ENCODE data around the gene MRPS18A.
A peak's percentile ranks its signal among the peaks of the same experiment; 100 is the strongest.

MRPS18A gene

GRCh38 chr6:43676962-43677606, 10.5 kb downstream of the MRPS18A start:
- no peak overlapping the region for H3K4me3 ChIP-seq
- TF ChIP-seq CTCF (IDR thresholded peaks at IDR 0.05), result no peak
- no peak for DNase-seq (ENCODE audit: low spot score)

DNA sequence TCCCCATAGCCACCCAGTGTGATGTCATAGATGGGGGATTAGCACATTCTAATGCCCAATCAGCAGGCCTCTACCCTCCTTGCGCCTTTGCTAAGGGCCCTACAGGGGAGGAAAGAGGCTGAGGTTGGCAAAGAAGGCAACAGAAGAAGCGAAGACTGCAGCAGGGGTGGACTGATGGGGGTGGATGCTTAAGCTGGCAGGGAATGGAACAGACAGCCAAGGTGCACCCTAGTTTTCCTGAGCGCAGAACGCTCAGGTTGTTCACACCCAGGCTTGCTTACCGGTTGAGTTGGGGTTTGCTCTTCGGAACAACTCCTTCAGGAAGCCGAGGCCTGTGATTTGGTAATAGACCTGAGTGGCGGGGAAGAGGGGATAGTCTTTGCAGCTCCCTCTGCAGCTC, 12.7 kb downstream of the MRPS18A start:
- H3K27ac ChIP-seq, result no peak overlapping the region
- H3K4me3 ChIP-seq, result no peak overlapping the region
- DNase-seq (ENCODE audit: low spot score), result no peak
- no peak for TF ChIP-seq CTCF (IDR thresholded peaks at IDR 0.05)

More at GRCh38 chr6:43676962-43677606, 10.5 kb downstream of the MRPS18A start:
- no peak overlapping the region for H3K27ac ChIP-seq

GRCh38 chr6:43674291-43674690, 13.3 kb downstream of the MRPS18A start:
- no peak for TF ChIP-seq CTCF (IDR thresholded peaks at IDR 0.05)
- no peak overlapping the region for H3K4me3 ChIP-seq
- H3K27ac ChIP-seq, result no peak overlapping the region
- no peak for DNase-seq (ENCODE audit: low spot score)

GRCh38 chr6:43673444-43674084, 14.0 kb downstream of the MRPS18A start:
- Histone ChIP-seq H3K27ac (peak overlapping the region in 1 of 2 donors; percentile 51), H3K4me3 (no peak overlapping the region)
- DNase-seq (ENCODE audit: low spot score), result no peak
- TF ChIP-seq CTCF (IDR thresholded peaks at IDR 0.05), result no peak

GRCh38 chr6:43671801-43672690, 15.5 kb downstream of the MRPS18A start:
- Histone ChIP-seq H3K4me3 (no peak overlapping the region), H3K27ac (peak overlapping the region in 1 of 2 donors; percentile 30)
- no peak for TF ChIP-seq CTCF (IDR thresholded peaks at IDR 0.05)
- no peak for DNase-seq (ENCODE audit: low spot score)

DNA sequence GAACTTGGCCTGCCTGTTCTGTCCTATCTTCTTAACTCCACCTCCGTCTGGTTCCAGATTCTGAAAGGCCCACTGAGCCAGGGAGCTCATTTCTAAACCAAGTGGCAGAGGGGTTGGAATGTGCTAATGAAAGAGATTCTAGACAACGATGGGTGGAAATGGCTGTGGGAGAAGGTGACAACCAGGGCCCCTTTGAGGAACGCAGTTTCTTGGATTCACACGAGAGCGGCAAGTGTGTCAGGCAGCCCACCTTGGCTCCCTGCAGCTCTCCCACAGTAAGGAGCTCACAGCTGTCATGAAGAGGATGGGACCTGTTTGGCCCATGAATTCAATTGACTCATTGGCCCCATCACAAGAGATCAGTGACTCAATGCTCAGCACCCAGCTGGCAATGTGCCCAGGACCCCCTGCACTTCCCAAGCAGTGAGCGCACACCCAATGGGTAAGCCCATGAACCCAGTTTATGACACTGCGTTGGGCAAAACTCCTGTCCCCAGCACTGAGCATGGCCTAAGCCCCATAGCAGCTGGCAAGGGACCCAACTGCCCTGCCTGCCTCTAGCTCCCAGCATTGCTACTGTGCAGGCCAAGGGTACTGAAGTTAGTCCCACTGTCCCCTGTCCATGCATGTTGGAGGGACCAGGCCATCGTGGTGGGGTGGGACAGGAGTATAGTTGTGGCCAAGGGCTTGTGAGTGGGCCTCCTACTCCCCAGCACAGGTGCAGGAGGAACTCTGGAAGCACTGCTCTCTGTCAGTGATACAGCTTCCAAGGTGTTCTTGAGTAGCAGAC, 16.4 kb downstream of the MRPS18A start:
- no peak for DNase-seq (ENCODE audit: low spot score)
- H3K27ac ChIP-seq, result peak overlapping the region in 1 of 2 donors; percentile 59
- H3K4me3 ChIP-seq, result no peak overlapping the region
- no peak for TF ChIP-seq CTCF (IDR thresholded peaks at IDR 0.05)

Measured in coronary artery (tissue), 2 donors.